B cell (primary cell): ENCODE data around the gene LINC00305. TPM values are rescaled to one million over a fixed set of nuclear protein-coding genes. Genes with fewer than 3 reads are reported as not detected.

Experiments used
- ATAC-seq: fragments of 200-7000 bp; cut with Tn5 transposase; one replicate; pipeline ENCODE4 v1.10.0; 2021; ENCODE audit warnings: low read depth, mild to moderate bottlenecking, moderate number of reproducible peaks, moderate library complexity
- CTCF ChIA-PET: fragments of 350-600 bp; sonication (Branson Sonifier 250); formaldehyde crosslinking; loops from one replicate; lab custom pipeline; 2021; ENCODE audit warnings: antibody characterized with exemption, inconsistent platforms; lab: Charles Lee
- POLR2A ChIA-PET: fragments of 350-600 bp; sonication (Branson Sonifier 250); formaldehyde crosslinking; loops from one replicate; lab custom pipeline; 2021; ENCODE audit warnings: antibody characterized with exemption; lab: Charles Lee
- DNase-seq: peaks from one replicate; pipeline ENCODE4 v3.0.0; 2013
- H2AFZ ChIP-seq: 2 replicates; pipeline ENCODE4 v1.6.1; 2012; ENCODE audit warnings: mild to moderate bottlenecking, low read depth, low read length; ENCODE audit not compliant: insufficient read depth, poor library complexity, severe bottlenecking
- H3K27ac ChIP-seq, 2 donors: 1 replicate in 1 of 2; 2 replicates in 1 of 2; pipeline ENCODE4 v1.5.1; 2012 to 2013; ENCODE audit warnings: low read length in 2 of 2, mild to moderate bottlenecking in 2 of 2, moderate library complexity in 1 of 2
- H3K27me3 ChIP-seq, 4 experiments: fragments of 200-600 bp in 1 of 4; sonication (generic) in 1 of 4; replicated peaks in 1 of 4; 1 replicate in 2 of 4; 2 replicates in 2 of 4; pipeline versions ENCODE4 v1.6.1 to v1.7.0; 2013 to 2016; ENCODE audit warnings: low read length in 3 of 4, mild to moderate bottlenecking in 2 of 4, mixed read lengths in 1 of 4, moderate library complexity in 1 of 4; ENCODE audit not compliant: insufficient read depth in 4 of 4, control insufficient read depth in 3 of 4; ENCODE audit errors: control extremely low read depth in 1 of 4
- H3K36me3 ChIP-seq, 2 experiments: replicated peaks in 1 of 2; 1 replicate in 1 of 2; 2 replicates in 1 of 2; pipeline versions ENCODE4 v1.6.1 to v1.7.1; 2013; ENCODE audit warnings: low read length in 1 of 2; ENCODE audit not compliant: insufficient read depth in 2 of 2, control insufficient read depth in 1 of 2; ENCODE audit errors: control extremely low read depth in 1 of 2, extremely low read depth in 1 of 2
- H3K4me1 ChIP-seq, 2 donors: fragments of 200-600 bp in 1 of 2; sonication (generic) in 1 of 2; 1 replicate in 1 of 2; 2 replicates in 1 of 2; pipeline versions ENCODE4 v1.5.1 to v1.6.1; 2013 to 2017; ENCODE audit warnings: low read length in 2 of 2; ENCODE audit not compliant: control insufficient read depth in 2 of 2, insufficient read depth in 2 of 2
- H3K4me2 ChIP-seq: replicated peaks from 2 replicates; pipeline ENCODE3; 2012; ENCODE audit warnings: mild to moderate bottlenecking, low read depth, low read length; ENCODE audit not compliant: poor library complexity, severe bottlenecking
- H3K4me3 ChIP-seq, 5 experiments: fragments of 200-600 bp in 1 of 5; sonication (generic) in 1 of 5; 1 replicate in 3 of 5; 2 replicates in 2 of 5; pipeline versions ENCODE4 v1.5.1 to v1.7.0; 2011 to 2016; ENCODE audit warnings: low read length in 4 of 5, mild to moderate bottlenecking in 4 of 5, low read depth in 2 of 5, control low read depth in 1 of 5, moderate library complexity in 1 of 5; ENCODE audit not compliant: insufficient read depth in 1 of 5; ENCODE audit errors: control extremely low read depth in 1 of 5, extremely low read depth in 1 of 5
- H3K79me2 ChIP-seq: fragments of 200-600 bp; sonication (generic); one replicate; pipeline ENCODE4 v1.6.0; 2016; ENCODE audit warnings: low read length; ENCODE audit not compliant: control insufficient read depth, insufficient read depth
- H3K9ac ChIP-seq: fragments of 200-600 bp; sonication (generic); 2 replicates; pipeline ENCODE4 v1.6.1; 2017; ENCODE audit warnings: mild to moderate bottlenecking, low read length, moderate library complexity
- H3K9me3 ChIP-seq, 3 donors: one replicate each; pipeline versions ENCODE4 v1.6.1 to v1.7.1; 2013; ENCODE audit warnings: low read length in 2 of 3; ENCODE audit not compliant: control insufficient read depth in 2 of 3, insufficient read depth in 1 of 3; ENCODE audit errors: control extremely low read depth in 1 of 3
- H4K20me1 ChIP-seq: 2 replicates; pipeline ENCODE4 v1.6.0; 2012; ENCODE audit warnings: mild to moderate bottlenecking, low read length; ENCODE audit not compliant: insufficient read depth, control insufficient read depth, poor library complexity, severe bottlenecking
- H3K27ac Mint-ChIP-seq: one replicate; pipeline ENCODE4 v1.8.0; 2021; ENCODE audit warnings: mixed read lengths
- H3K27me3 Mint-ChIP-seq: one replicate; pipeline ENCODE4 v1.8.0; 2021; ENCODE audit warnings: mixed read lengths
- H3K4me1 Mint-ChIP-seq: one replicate; pipeline ENCODE4 v1.8.0; 2021; ENCODE audit warnings: mixed read lengths
- H3K4me3 Mint-ChIP-seq: one replicate; pipeline ENCODE4 v1.8.0; 2021; ENCODE audit warnings: mixed read lengths
- H3K9me3 Mint-ChIP-seq: one replicate; pipeline ENCODE4 v1.8.0; 2022; ENCODE audit warnings: mixed read lengths; ENCODE audit not compliant: insufficient read depth
- EZH2 ChIP-seq: IDR thresholded peaks from 2 replicates; pipeline ENCODE4 v1.6.1; 2012; ENCODE audit warnings: borderline replicate concordance, low read depth, mild to moderate bottlenecking, moderate library complexity, low read length; ENCODE audit not compliant: insufficient read depth, poor library complexity, severe bottlenecking
- WGBS: methylation state at CpG from one replicate; pipeline ENCODE4 v1.1.5; 2013; ENCODE audit warnings: missing lambda C conversion rate; ENCODE audit not compliant: insufficient coverage; 5-methylcytosine and 5-hydroxymethylcytosine counted together
- intact Hi-C: fragments of 100-400 bp; cut with micrococcal nuclease; formaldehyde crosslinking; loops from one replicate; pipeline ENCODE4 v1.10.0; 2022
- polyA plus RNA-seq: library from polyadenylated mRNA; depleted of rRNA; stranded (reverse); fragments of >200 nt; gene quantifications from 2 replicates; pipeline ENCODE4 v1.2.3, GENCODE V29; 2012
- total RNA-seq, 2 donors: library from RNA; stranded (reverse); fragments of 120-200 nt in 1 of 2; gene quantifications; 1 replicate in 1 of 2; 2 replicates in 1 of 2; pipeline versions ENCODE4 v1.2.3 to v1.2.4, GENCODE V29; 2013 to 2022
- TF ChIP-seq, protein P1 (sequence below): fragments of 200-600 bp; IDR thresholded peaks from one replicate; pipeline ENCODE4 v1.8.0; 2022; ENCODE audit warnings: antibody characterized with exemption, mild to moderate bottlenecking

LINC00305 gene
- total and polyA plus RNA-seq, 2 donors (not counting 1 experiment from before 2014, with no cell fraction given) = not detected

DNA sequence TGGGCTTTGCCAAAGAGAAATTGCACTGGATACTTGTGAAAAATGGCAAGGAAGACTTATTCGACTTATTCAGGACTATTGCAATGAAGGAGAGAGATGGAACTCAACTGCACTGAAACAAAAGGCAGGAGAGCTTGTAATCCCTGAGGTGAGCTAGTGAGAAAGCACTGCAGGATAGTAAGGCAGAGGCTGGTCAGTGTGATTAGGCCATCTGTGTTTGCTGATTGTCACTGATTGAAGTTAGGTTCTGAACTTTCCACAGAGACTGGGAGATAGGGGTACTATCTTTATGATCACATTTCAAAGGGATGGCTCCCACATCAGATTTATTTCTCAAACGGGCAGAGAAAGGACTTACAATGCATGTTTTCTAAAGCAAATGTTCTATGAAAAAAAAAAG is 96.1 kb downstream of the LINC00305 start:
- ChIA-PET CTCF (no interaction called here), POLR2A (no interaction called here)
- no peaks in the 10 kb centered on the region for H3K4me1 Mint-ChIP-seq
- intact Hi-C loops = no loop called here
- Histone ChIP-seq H3K27me3 (no peaks in the 10 kb centered on the region), H3K27ac (no peak overlapping the region), H4K20me1 (no peaks in the 10 kb centered on the region), H3K4me3 (no peak overlapping the region), H3K4me2 (no peak overlapping the region), H3K36me3 (no peaks in the 10 kb centered on the region), H3K9me3 (no peaks in the 10 kb centered on the region), H3K9ac (no peak overlapping the region), H3K79me2 (no peaks in the 10 kb centered on the region), H3K4me1 (no peaks in the 10 kb centered on the region), H2AFZ (no peak overlapping the region)
- DNase-seq (no peak), ATAC-seq (no peak)
- H3K4me3 Mint-ChIP-seq = no peak overlapping the region
- H3K27ac Mint-ChIP-seq = no peak overlapping the region
- WGBS = 86% methylated on average over 1 of the region's 2 CpGs
- no peaks in the 10 kb centered on the region for H3K9me3 Mint-ChIP-seq
- TF ChIP-seq, protein P1, sequence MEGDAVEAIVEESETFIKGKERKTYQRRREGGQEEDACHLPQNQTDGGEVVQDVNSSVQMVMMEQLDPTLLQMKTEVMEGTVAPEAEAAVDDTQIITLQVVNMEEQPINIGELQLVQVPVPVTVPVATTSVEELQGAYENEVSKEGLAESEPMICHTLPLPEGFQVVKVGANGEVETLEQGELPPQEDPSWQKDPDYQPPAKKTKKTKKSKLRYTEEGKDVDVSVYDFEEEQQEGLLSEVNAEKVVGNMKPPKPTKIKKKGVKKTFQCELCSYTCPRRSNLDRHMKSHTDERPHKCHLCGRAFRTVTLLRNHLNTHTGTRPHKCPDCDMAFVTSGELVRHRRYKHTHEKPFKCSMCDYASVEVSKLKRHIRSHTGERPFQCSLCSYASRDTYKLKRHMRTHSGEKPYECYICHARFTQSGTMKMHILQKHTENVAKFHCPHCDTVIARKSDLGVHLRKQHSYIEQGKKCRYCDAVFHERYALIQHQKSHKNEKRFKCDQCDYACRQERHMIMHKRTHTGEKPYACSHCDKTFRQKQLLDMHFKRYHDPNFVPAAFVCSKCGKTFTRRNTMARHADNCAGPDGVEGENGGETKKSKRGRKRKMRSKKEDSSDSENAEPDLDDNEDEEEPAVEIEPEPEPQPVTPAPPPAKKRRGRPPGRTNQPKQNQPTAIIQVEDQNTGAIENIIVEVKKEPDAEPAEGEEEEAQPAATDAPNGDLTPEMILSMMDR = no peak
- no peak for TF ChIP-seq EZH2
- H3K27me3 Mint-ChIP-seq = peaks cover 4% of the 10 kb centered on the region

DNA sequence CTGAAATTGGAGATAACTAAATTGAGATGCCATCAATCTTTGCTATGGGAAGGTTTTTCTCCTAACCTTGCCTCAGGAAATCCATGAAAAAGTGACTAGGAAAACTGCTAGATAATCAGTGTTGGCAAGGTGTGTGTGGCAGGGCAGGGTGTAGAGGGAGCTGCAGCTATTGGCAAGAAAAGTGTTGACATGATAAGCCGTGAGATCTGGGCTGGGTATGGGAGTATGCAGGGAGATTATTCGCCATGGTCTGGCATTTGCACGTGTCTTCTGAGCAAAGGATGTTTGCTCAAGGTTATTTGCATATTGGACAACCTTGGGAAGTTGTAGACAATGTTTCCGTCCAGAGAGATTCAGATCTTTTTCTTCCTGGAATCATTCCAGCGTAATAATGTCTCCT is 104.3 kb downstream of the LINC00305 start:
- Histone ChIP-seq H3K79me2 (no peaks in the 10 kb centered on the region), H3K36me3 (no peaks in the 10 kb centered on the region), H3K9ac (no peak overlapping the region), H3K4me2 (no peak overlapping the region), H2AFZ (no peak overlapping the region), H3K27me3 (peaks cover 0 to 3% (median 0%) of the 10 kb centered on the region in 4 experiments), H3K4me1 (no peaks in the 10 kb centered on the region), H3K9me3 (peaks cover 0 to 5% (median 0%) of the 10 kb centered on the region in 3 donors), H3K4me3 (no peak overlapping the region), H3K27ac (no peak overlapping the region), H4K20me1 (no peaks in the 10 kb centered on the region)
- DNase-seq (no peak), ATAC-seq (no peak)
- H3K4me1 Mint-ChIP-seq = no peaks in the 10 kb centered on the region
- CTCF ChIA-PET = interaction anchor here (1.5 kb wide), 1 partner anchor 8 kb away, joined by 5 read pairs; no protein-coding TSS in a partner anchor
- H3K4me3 Mint-ChIP-seq = no peak overlapping the region
- POLR2A ChIA-PET = no interaction called here
- no peaks in the 10 kb centered on the region for H3K27me3 Mint-ChIP-seq
- TF ChIP-seq EZH2 = no peak
- TF ChIP-seq, protein P1 = no peak
- no peak overlapping the region for H3K27ac Mint-ChIP-seq
- 96% methylated on average over 3 of the region's 5 CpGs for WGBS
- intact Hi-C loops = no loop called here
- H3K9me3 Mint-ChIP-seq = no peaks in the 10 kb centered on the region
